SU-DHL-6 (cell line): ENCODE results near the gene HCFC1.

ENCODE experiments used
- H2AFZ ChIP-seq: fragments of 200-600 bp; sonication (generic); 2 replicates; pipeline ENCODE4 v1.6.1; 2014; ENCODE audit warnings: low read depth, mild to moderate bottlenecking, moderate library complexity, mixed read lengths, antibody characterized with exemption, low read length; ENCODE audit not compliant: severe bottlenecking
- H3F3A ChIP-seq: fragments of 200-600 bp; shearing (Covaris generic); 2 replicates; pipeline ENCODE4 v1.6.0; 2016; ENCODE audit warnings: antibody characterized with exemption, mild to moderate bottlenecking; ENCODE audit not compliant: insufficient read depth
- H3K27ac ChIP-seq: fragments of 200-600 bp; sonication (generic); 2 replicates; pipeline ENCODE4 v1.5.1; 2016; ENCODE audit warnings: low read depth, mild to moderate bottlenecking, low read length, moderate library complexity, mixed read lengths
- H3K27me3 ChIP-seq: fragments of 200-600 bp; sonication (generic), shearing (Covaris generic); 2 replicates; pipeline ENCODE4 v1.6.0; 2014; ENCODE audit warnings: mild to moderate bottlenecking, low read length
- H3K36me3 ChIP-seq: fragments of 200-600 bp; sonication (generic); 2 replicates; pipeline ENCODE4 v1.6.1; 2014; ENCODE audit warnings: mild to moderate bottlenecking, low read length, mixed read lengths
- H3K4me2 ChIP-seq: fragments of 300-600, 200-600 bp; shearing (Covaris generic), sonication (generic); 2 replicates; pipeline ENCODE4 v1.6.0; 2014; ENCODE audit warnings: low read length, low read depth, mild to moderate bottlenecking; ENCODE audit not compliant: poor library complexity, severe bottlenecking
- H3K4me3 ChIP-seq: fragments of 200-600 bp; sonication (generic); 2 replicates; pipeline ENCODE4 v1.5.1; 2014; ENCODE audit warnings: antibody characterized with exemption, low read length, mild to moderate bottlenecking, mixed read lengths; ENCODE audit not compliant: insufficient read depth, poor library complexity, severe bottlenecking
- H3K79me2 ChIP-seq: fragments of 200-600 bp; sonication (generic); 2 replicates; pipeline ENCODE4 v1.6.1; 2014; ENCODE audit warnings: mild to moderate bottlenecking, low read length, moderate library complexity; ENCODE audit not compliant: insufficient read depth
- H3K9ac ChIP-seq: fragments of 200-600 bp; sonication (generic); 2 replicates; pipeline ENCODE4 v1.7.0; 2014; ENCODE audit warnings: mild to moderate bottlenecking, low read length
- H3K9me2 ChIP-seq: fragments of 200-600 bp; sonication (generic); replicated peaks from 2 replicates; pipeline ENCODE4 v1.6.1; 2014; ENCODE audit warnings: low read length; ENCODE audit not compliant: insufficient read depth
- H3K9me3 ChIP-seq: fragments of 200-600 bp; sonication (generic); 2 replicates; pipeline ENCODE4 v1.6.1; 2014; ENCODE audit warnings: low read length, mixed read lengths; ENCODE audit not compliant: insufficient read depth
- H4K20me1 ChIP-seq: fragments of 200-600 bp; sonication (generic); 2 replicates; pipeline ENCODE4 v1.6.1; 2014; ENCODE audit warnings: low read depth, mild to moderate bottlenecking, antibody characterized with exemption, low read length, moderate library complexity, mixed read lengths
- CTCF ChIP-seq: fragments of 200-600 bp; sonication (generic); IDR thresholded peaks from one replicate; pipeline ENCODE4 v1.5.1; 2017; ENCODE audit warnings: antibody characterized with exemption, mild to moderate bottlenecking, low read length, moderate library complexity; ENCODE audit not compliant: insufficient read depth, poor library complexity, severe bottlenecking
- EZH2phosphoT487 ChIP-seq: fragments of 200-600 bp; sonication (generic), shearing (Covaris generic); conservative IDR thresholded peaks from 2 replicates; pipeline ENCODE4 v1.6.1; 2018; ENCODE audit warnings: mild to moderate bottlenecking, antibody characterized with exemption, low read length, moderate library complexity, mixed read lengths

HCFC1 gene

GRCh38 chrX:153958605-153959004, 13.0 kb downstream of the HCFC1 start:
- Histone ChIP-seq H4K20me1 (no peaks in the 10 kb centered on the region; the same call in 1 of the 2 replicates), H3K27me3 (no peaks in the 10 kb centered on the region), H2AFZ (no peak overlapping the region), H3K36me3 (no peaks in the 10 kb centered on the region), H3K9ac (no peak overlapping the region), H3K4me3 (no peak overlapping the region), H3K9me2 (no peaks in the 10 kb centered on the region), H3K9me3 (no peaks in the 10 kb centered on the region), H3F3A (no peaks in the 10 kb centered on the region), H3K79me2 (peaks cover 22% of the 10 kb centered on the region), H3K4me2 (no peak overlapping the region), H3K27ac (no peak overlapping the region)
- no peak for TF ChIP-seq CTCF
- no peak for TF ChIP-seq EZH2phosphoT487

- Histone ChIP-seq H3K9me3 (no peaks in the 10 kb centered on the region), H3K36me3 (peaks cover 6% of the 10 kb centered on the region; the same call in 1 of the 2 replicates)
Measured at GRCh38 chrX:153957224-153957623, 14.4 kb downstream of the HCFC1 start.

GRCh38 chrX:153956044-153956907, 15.3 kb downstream of the HCFC1 start:
- Histone ChIP-seq H4K20me1 (no peaks in the 10 kb centered on the region), H3K4me3 (no peak overlapping the region), H3K9ac (no peak overlapping the region), H3K27ac (no peak overlapping the region), H3K27me3 (no peaks in the 10 kb centered on the region), H3K4me2 (no peak overlapping the region), H3K9me3 (no peaks in the 10 kb centered on the region), H3K36me3 (peaks cover 6% of the 10 kb centered on the region; the same call in 1 of the 2 replicates), H3K9me2 (no peaks in the 10 kb centered on the region), H3K79me2 (no peaks in the 10 kb centered on the region), H2AFZ (no peak overlapping the region), H3F3A (no peaks in the 10 kb centered on the region)
- TF ChIP-seq CTCF (no peak), EZH2phosphoT487 (no peak)

More at GRCh38 chrX:153957224-153957623, 14.4 kb downstream of the HCFC1 start:
- no peaks in the 10 kb centered on the region for H3K9me2 ChIP-seq
- no peak overlapping the region for H3K27ac ChIP-seq
- H3K79me2 ChIP-seq: 0 out of 2 replicates have a peak, but pooled peaks cover 8% of the 10 kb centered on the region
- H3F3A ChIP-seq: no peaks in the 10 kb centered on the region
- no peaks in the 10 kb centered on the region for H4K20me1 ChIP-seq
- H3K4me2 ChIP-seq: no peak overlapping the region
- H3K27me3 ChIP-seq: no peaks in the 10 kb centered on the region
- H3K9ac ChIP-seq: no peak overlapping the region
- H2AFZ ChIP-seq: no peak overlapping the region
- TF ChIP-seq CTCF: no peak
- TF ChIP-seq EZH2phosphoT487: no peak
- no peak overlapping the region for H3K4me3 ChIP-seq
